ENCODE measurements around the gene FAM180B.
A peak's percentile ranks its signal among the peaks of the same experiment; 100 is the strongest.
"Not testable (repeated sequence)": the region's sequence is repeated elsewhere in the genome, so short reads cannot be mapped to it uniquely, and the experiment has no call there.

The FAM180B gene

DNA sequence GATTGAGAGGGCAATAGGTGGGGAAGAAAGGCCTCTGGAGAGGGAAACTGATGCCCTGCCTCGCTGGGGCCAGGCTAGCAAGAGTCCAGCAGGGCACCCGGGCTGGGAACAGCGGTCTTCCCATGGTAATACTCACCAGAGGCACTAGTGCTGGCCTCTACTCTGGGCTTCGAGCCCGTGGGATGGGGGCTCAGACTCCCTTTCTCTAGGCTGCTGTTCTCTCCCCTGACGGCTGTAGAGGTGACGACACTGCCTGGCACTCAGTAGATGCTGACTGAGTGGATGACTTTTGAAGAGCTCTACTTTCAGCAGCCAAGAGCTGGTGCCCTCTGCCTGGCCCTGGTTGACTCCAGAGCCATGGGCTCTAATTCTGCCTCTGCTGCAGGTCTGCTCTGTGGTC, 8.6 kb downstream of the FAM180B start:
- DNase-seq (ENCODE audit: low read depth), result no peak

DNA sequence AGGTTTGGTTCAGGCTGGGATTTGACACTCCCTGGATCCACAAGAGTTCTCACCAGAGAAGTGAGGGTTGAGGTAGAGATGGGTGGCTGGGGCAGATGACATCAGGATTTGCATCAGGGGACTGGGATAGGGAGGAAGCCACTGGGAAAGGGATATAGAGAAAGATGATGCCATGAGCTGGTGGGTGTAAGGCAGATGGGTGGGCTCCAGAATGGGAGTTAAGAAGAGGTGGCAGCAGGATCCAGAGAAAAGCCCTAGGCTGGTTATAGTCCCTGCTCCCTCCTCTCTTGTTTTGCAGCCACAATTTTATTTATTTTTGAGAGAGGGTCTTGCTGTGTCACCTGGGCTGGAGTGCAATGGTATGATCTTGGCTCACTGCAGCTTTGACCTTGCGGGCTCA, 9.5 kb downstream of the FAM180B start:
- no peak for DNase-seq (ENCODE audit: low read depth)

DNA sequence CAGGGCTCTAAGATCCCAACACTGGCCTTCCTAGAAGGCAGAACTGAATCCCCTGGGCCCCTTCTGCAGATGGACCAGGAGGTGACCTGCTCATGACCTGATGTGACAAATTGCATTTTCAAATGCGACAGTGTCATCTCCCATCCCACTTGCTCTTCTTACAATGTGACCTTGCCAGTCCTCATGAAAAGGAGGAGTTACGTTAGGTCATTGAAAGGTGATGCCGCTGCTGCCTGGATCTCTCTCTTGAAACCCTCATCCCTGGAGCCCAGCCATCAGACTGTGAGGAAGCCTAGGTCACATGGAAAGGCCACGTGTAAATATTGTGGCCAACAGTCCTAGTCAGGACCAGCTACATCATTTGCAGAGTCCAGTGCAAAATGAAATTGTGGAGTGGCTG, 13.4 kb downstream of the FAM180B start:
- DNase-seq (ENCODE audit: low read depth), result no peak

DNA sequence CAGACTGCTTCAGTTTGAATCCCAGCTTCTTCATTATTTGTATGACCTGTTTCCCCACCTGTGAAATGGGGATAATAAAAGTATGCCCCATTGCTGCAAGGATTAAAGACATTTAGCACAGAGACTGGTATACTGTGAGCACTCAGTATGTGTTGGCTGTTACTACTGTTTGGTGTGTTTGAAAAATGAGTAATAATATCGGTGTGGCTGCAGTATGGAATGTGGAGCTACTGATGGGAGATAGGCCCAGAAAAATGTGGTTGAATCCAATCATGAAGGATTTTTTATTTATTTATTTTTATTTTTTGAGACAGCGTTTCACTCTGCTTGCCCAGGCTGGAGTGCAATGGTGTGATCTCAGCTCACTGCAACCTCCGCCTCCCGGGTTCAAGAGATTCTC, 16.8 kb downstream of the FAM180B start:
- DNase-seq (ENCODE audit: low read depth), result no peak

DNA sequence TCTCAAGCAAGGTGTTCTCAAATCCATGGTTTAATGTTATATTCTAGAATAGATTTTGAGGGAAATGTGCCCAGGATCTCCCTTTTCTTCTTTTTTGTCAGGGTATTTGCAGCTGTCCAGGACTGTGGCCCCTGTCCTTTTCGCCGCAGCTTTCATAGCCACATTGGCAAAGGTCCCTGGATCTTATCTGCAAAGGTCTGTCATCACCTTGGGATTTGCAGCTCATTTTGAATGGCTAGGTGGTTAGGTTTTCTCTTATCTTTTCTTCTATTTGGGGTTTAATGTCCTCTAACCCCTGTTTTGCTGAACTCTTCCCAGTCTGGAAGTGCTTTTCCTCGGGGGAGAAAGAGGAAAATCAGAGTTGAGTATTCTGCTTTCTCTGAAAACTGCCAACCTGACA, 19.4 kb downstream of the FAM180B start:
- DNase-seq (ENCODE audit: low read depth), result no peak

DNA sequence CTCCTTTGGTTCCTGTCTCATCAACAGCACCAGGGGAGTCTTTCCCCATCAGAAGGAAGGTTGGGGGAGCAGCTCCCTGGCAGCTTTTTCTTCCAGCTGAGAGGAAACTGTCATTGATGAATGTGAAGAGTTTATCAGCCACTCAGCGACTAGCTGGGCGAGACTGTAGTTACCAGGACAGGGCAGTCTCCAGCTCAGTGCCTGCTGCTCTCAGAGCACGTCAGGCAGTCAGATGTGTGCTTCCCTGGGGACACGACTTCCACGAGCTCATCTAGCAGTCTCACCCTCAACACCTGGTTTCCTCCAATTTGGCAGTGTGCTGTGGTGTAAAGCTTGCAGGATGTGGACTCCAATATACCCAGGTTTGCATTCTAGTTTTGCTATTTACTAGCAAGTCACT, 20.3 kb downstream of the FAM180B start:
- no peak for DNase-seq (ENCODE audit: low read depth)

DNA sequence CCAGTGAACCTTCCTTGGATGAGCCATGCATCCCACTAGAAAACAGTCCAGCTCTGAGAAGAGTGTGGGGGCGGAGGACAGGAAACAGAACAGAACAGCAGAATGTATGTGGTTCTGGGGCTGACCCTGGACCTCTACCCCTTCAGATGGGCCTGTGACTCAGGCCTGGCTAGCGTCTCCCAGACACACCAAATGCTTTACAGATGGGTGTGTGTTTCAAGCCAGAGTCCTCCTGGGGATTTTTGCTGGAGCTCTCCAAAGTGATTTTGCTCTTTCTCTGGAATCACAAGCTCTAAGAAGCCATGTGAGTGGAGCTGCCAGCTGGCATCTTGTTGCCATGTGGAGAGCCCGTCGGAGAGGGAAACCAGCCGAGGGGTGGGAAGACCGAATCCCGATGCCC, 20.9 kb downstream of the FAM180B start:
- DNase-seq (ENCODE audit: low read depth), result peak; percentile 83

DNA sequence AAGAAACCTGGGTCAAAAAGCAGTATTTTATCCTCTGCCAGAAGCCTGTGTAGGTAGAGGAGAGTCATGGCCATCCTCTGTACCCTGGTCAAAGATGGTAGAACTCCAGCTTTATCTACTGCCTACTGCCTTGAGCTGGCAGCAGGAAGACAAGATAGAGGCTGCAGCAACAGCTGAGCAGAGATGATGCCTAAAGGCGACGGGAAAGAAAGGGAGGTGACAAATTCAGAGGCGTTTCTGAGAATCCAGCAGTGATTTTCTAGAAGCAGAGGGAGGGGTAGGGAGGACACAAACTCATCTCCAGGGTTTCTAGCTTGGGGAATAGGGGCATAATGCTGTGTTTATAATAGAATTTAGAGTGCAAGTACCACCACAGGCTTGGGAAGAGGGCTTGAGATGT, 23.2 kb downstream of the FAM180B start:
- DNase-seq (ENCODE audit: low read depth), result no peak

DNA sequence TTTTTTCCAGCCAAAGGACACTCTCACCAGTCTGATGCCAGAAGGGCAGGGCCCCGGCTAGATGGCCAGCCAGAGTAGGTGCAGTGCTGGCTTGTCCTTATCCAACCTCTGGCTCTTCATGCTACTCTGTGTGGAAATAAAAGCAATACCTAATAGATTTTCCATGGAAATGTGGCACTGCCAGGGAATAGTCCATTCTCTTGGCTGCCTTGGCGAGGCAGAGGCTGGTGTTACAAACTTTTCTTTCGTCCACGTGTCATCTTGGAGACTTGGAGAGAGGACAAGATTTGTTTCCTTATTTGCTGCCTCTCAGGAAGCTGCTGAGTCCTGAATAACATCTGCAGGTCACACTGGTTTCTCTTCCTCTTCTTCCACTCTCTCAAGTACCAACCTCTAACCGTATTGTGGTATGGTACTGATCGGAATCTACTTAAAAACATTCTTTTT, 24.9 kb downstream of the FAM180B start:
- DNase-seq (ENCODE audit: low read depth), result no peak

DNA sequence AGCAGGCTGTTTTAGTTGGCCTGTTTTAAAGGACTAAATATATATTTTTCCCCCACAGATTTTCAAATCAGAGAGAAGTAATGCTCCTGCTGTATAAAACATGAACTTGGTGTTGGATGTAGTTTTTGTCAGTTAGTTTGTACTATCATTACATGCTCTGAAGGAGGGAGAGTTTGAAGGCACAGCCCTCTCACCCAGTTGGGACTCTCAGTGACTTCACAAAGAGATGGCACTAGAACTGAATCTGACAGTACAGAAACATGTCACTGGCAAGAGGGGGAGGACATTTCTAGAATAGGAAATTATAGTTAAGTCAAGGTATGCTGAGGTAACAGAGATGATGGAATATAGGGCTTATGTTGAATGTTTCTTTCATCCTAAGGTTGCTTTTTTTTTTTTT, 28.8 kb downstream of the FAM180B start:
- DNase-seq (ENCODE audit: low read depth), result no peak

DNA sequence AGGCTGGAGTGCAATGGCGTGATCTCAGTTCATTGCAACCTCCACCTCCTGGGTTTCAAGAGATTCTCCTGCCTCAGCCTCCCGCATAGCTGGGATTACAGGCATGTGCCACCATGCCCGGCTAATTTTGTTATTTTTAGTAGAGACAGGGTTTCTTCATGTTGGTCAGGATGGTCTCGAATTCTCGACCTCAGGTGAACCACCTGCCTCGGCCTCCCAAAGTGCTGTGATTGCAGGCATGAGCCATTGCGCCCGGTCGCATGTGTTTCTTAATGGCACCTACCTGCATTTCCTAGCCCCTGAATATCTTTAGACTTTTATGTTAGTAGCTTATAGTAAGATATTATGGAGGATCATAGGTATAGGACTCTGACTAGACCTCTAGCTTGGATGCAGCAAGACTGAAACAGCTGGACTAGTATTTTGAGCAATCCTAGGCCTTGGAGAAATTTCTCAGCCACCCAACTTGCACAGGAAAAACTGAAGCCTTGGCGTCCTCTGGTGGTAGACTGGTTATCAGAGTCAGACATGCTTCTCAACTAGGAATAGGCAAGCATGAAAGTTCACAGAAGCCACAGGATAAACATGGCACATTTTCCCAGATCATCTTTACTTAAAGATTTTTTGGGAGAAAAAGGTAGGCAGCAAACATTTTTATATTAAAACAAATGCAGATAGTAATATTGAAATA, 30.4 kb downstream of the FAM180B start:
- DNase-seq (ENCODE audit: low read depth), result peak; percentile 67

DNA sequence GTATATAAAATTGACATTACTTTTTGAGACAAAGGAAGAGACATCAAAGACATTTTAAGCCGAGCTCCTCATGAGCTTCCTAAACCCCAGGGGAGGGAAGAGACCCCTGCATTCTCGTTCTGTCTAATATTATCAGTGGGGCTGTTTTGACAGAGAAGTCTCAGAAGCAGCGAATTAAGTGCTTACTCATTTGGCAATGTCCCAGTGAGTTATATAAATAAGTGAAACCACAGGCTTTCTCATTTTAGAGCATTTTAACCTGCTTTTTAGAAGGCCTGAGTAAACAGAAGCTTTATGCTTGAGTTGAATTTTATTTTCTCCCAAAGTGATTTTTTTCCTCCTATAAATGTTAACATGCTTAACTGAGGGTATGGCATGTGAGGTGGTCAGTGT, 30.9 kb downstream of the FAM180B start:
- peak; percentile 76 for DNase-seq (ENCODE audit: low read depth)

DNA sequence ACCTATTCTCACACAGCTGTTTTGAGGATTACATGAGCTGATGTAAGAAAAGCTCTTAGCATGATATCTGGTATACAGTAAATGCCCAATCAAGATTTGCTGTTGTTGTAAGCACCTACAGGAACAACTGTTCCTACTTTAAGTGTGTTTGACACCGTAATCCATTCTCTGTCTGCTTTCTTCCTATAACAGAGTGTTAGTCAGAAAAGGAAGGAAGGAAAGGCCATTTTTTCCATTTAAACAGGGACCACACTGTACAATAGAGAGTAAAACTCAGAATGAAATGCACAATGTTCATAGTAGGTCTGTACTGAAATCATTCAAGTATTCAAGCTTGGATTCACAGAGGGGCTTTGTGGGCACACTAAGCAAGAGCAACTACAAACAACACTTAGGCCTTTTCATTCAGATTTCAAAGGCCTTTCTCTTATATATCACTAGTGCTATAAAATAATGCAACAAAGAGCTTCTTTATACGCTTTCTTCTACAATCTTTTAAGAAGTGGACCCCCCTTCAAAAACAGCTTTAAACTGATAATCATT, 34.4 kb downstream of the FAM180B start:
- DNase-seq (ENCODE audit: low read depth), result no peak

DNA sequence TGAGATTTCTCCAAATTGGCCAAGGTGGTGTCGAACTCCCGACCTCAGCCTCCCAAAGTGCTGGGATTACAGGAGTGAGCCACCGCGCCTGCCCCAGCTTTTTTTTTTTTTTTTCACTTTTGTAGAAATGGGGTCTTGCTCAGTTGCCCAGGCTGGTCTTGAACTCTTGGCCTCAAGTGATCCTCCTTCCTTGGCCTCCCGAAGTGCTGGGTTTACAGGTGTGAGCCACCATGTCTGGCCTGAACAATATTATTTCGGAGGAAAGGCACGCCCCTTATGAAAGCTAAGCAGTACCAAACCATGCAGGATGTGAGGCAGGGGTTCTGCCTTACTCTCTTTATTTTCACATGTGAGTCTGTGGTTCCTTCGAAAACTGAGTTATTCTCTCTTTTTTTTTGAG, 39.8 kb downstream of the FAM180B start:
- DNase-seq (ENCODE audit: low read depth), result no peak

DNA sequence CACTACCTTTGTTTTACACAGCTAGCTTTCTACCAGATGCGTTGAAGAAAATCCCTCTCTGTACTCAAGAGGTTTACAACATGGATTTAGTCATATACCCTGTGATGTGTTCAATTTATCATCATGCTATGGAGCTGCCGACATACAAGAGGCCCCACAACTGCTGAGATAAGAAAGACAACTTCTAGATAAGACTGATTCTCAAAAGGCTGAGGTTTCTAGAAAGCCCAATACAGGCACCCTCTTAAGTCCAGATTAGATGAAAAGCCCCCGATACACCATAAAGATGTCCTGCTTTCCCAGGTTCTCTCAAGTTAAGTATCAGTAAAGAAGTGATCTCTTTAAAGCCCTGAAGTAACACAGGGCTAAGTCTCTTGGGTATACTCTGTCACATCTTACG, 41.5 kb downstream of the FAM180B start:
- DNase-seq (ENCODE audit: low read depth), result no peak

DNA sequence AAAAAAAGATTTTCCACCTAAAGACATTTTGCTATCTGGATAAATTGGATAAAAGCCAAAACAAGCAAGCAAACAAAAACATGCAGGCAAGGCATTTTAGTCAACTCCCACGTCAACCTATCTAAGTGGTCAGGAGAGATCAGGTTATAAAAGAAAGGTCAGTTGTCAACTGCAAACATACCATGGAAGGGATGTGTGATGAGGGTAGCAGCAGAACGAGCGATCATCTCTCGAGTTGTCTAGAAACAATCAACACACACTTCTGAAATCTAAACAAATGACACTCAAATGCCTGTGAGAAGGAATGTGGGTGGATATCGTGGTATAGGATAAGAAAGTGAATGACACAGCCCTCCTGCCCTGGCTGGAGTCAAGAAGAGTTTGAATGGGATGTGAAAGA, 45.0 kb downstream of the FAM180B start:
- no peak for DNase-seq (ENCODE audit: low read depth)

DNA sequence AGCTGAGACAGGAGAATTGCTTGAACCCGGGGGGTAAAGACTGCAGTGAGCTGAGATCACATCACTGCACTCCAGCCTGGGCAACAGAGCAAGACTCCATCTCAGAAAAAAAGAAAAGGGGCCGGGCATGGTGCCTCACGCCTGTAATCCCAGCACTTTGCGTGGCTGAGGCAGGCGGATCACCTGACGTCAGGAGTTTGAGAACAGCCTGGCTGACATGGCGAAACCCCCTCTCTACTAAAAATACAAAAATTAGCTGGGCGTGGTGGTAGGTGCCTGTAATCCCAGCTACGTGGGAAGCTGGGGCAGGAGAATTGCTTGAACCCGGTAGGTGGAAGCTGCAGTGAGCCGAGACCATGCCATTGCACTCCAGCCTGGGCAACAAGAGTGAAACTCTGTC, 49.9 kb downstream of the FAM180B start:
- not testable (repeated sequence) for DNase-seq (ENCODE audit: low read depth)
